ENCODE measurements around the gene CYB5R2. TPM values are rescaled to one million over a fixed set of nuclear protein-coding genes. Genes with fewer than 3 reads are reported as not detected.

Gene CYB5R2
- total RNA-seq, 1 donor: 32.0 TPM

GRCh38 chr11:7621090-7621489 lies 52.2 kb downstream of the CYB5R2 start:
- no peak overlapping the region for H3K4me3 ChIP-seq (ENCODE audit: low read depth, low read length)
- no peak for TF ChIP-seq CTCF (IDR thresholded peaks at IDR 0.05; ENCODE audit: insufficient read depth, low read depth, low read length)
- DNase-seq (ENCODE audit: low read depth): no peak

GRCh38 chr11:7619322-7619721 lies 54.0 kb downstream of the CYB5R2 start:
- TF ChIP-seq CTCF (IDR thresholded peaks at IDR 0.05; ENCODE audit: insufficient read depth, low read depth, low read length): no peak
- no peak overlapping the region for H3K4me3 ChIP-seq (ENCODE audit: low read depth, low read length)
- DNase-seq (ENCODE audit: low read depth): no peak

- no peak for TF ChIP-seq CTCF (IDR thresholded peaks at IDR 0.05; ENCODE audit: insufficient read depth, low read depth, low read length)
- H3K4me3 ChIP-seq (ENCODE audit: low read depth, low read length): no peak overlapping the region
- no peak for DNase-seq (ENCODE audit: low read depth)
Measured at GRCh38 chr11:7617032-7617431, 56.3 kb downstream of the CYB5R2 start.

Other genes starting within 250 kb of the CYB5R2 start
- gene OLFML1, start 188.0 kb downstream of the CYB5R2 start, total RNA-seq: 1.9 and 2.2 TPM in 2 replicates
- gene PPFIBP2, start 159.5 kb downstream of the CYB5R2 start, total RNA-seq: 9.7 and 20.3 TPM in 2 replicates
- gene OVCH2, start 33.0 kb upstream of the CYB5R2 start, total RNA-seq: under 0.01 and 0.64 TPM in 2 replicates
- under 0.01 TPM in 1 of 2 replicates, not detected in the other for gene OR5P2, start 123.4 kb upstream of the CYB5R2 start, total RNA-seq
- gene OR5P3, start 157.3 kb upstream of the CYB5R2 start, total RNA-seq: 0.32 TPM in 1 of 2 replicates, not detected in the other